Testis (tissue), 2 donors: ENCODE data around the gene MYBPC2.

Experiments
- POLR2A ChIP-seq: fragments of 450-650 bp; IDR thresholded peaks from one replicate; pipeline ENCODE4 v1.6.1; 2017; ENCODE audit warnings: antibody characterized with exemption, mild to moderate bottlenecking, moderate library complexity
- TF ChIP-seq, protein P1 (sequence below), 3 experiments: fragments of 450-650 bp in 2 of 3; fragments of 200-600 bp in 1 of 3; sonication (generic) in 1 of 3; IDR thresholded peaks; one replicate each; pipeline ENCODE4 v1.5.1; 2016 to 2019; ENCODE audit warnings: antibody characterized with exemption in 3 of 3, mild to moderate bottlenecking in 2 of 3, moderate library complexity in 1 of 3

- TF ChIP-seq, protein P1, sequence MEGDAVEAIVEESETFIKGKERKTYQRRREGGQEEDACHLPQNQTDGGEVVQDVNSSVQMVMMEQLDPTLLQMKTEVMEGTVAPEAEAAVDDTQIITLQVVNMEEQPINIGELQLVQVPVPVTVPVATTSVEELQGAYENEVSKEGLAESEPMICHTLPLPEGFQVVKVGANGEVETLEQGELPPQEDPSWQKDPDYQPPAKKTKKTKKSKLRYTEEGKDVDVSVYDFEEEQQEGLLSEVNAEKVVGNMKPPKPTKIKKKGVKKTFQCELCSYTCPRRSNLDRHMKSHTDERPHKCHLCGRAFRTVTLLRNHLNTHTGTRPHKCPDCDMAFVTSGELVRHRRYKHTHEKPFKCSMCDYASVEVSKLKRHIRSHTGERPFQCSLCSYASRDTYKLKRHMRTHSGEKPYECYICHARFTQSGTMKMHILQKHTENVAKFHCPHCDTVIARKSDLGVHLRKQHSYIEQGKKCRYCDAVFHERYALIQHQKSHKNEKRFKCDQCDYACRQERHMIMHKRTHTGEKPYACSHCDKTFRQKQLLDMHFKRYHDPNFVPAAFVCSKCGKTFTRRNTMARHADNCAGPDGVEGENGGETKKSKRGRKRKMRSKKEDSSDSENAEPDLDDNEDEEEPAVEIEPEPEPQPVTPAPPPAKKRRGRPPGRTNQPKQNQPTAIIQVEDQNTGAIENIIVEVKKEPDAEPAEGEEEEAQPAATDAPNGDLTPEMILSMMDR (IDR thresholded peaks at IDR 0.05): no peak
- no peak for TF ChIP-seq POLR2A
These were observed 57.7 kb downstream of the MYBPC2 start for GRCh38 chr19:50490411-50490811.
